Activated T-cell treated with anti-CD3 and anti-CD28 coated beads, Interleukin-2, amount 50 U/mL, for 72 hours (primary cell): ENCODE measurements around the gene IGFBP5. TPM values are rescaled to one million over a fixed set of nuclear protein-coding genes. Genes with fewer than 3 reads are reported as not detected.

ENCODE experiments used
- ATAC-seq, 2 donors: fragments of 150-1000 bp; cut with Tn5 transposase; replicated peaks in 1 of 2; 2 replicates each; pipeline ENCODE4 v1.10.0; 2021; ENCODE audit warnings: moderate library complexity in 2 of 2, mild to moderate bottlenecking in 1 of 2
- DNase-seq, 2 donors: peaks; one replicate each; pipeline ENCODE4 v3.0.0; 2021 to 2022; ENCODE audit warnings: mixed read lengths in 1 of 2
- H3K27ac Mint-ChIP-seq: one replicate; pipeline ENCODE4 v1.8.0; 2022; ENCODE audit warnings: mild to moderate bottlenecking, moderate library complexity, mixed read lengths
- H3K27me3 Mint-ChIP-seq: one replicate; pipeline ENCODE4 v1.8.0; 2022; ENCODE audit warnings: low read depth, mixed read lengths
- H3K36me3 Mint-ChIP-seq, 2 donors: one replicate each; pipeline ENCODE4 v1.8.0; 2022; ENCODE audit warnings: mixed read lengths in 2 of 2, mild to moderate bottlenecking in 1 of 2; ENCODE audit not compliant: insufficient read depth in 2 of 2
- H3K4me1 Mint-ChIP-seq: one replicate; pipeline ENCODE4 v1.8.0; 2022; ENCODE audit warnings: low read depth, mixed read lengths
- H3K4me3 Mint-ChIP-seq, 2 donors: one replicate each; pipeline ENCODE4 v1.8.0; 2022; ENCODE audit warnings: mild to moderate bottlenecking in 2 of 2, mixed read lengths in 2 of 2, moderate library complexity in 2 of 2
- H3K9me3 Mint-ChIP-seq, 2 donors: one replicate each; pipeline ENCODE4 v1.8.0; 2022; ENCODE audit warnings: mixed read lengths in 2 of 2
- total RNA-seq, 2 donors: library from RNA; stranded (reverse); gene quantifications; one replicate each; pipeline ENCODE4 v1.2.3, GENCODE V29; 2022

IGFBP5 gene
- total RNA-seq, 2 donors from 2014 or later: not detected

GRCh38 chr2:216676630-216677029, 18.7 kb downstream of the IGFBP5 start:
- H3K9me3 Mint-ChIP-seq: no peaks in the 10 kb centered on the region
- DNase-seq: no peak
- H3K4me3 Mint-ChIP-seq: no peak overlapping the region
- no peak for ATAC-seq
- peaks cover 2% of the 10 kb centered on the region for H3K27me3 Mint-ChIP-seq
- peaks cover 2% of the 10 kb centered on the region for H3K4me1 Mint-ChIP-seq
- no peak overlapping the region for H3K27ac Mint-ChIP-seq
- H3K36me3 Mint-ChIP-seq: no peaks in the 10 kb centered on the region

- no peaks in the 10 kb centered on the region for H3K9me3 Mint-ChIP-seq
Measured at GRCh38 chr2:216674376-216674775, 21.0 kb downstream of the IGFBP5 start.

GRCh38 chr2:216673609-216674008, 21.7 kb downstream of the IGFBP5 start:
- Mint-ChIP-seq H3K36me3 (no peaks in the 10 kb centered on the region), H3K4me3 (no peak overlapping the region), H3K27ac (no peak overlapping the region)

More at GRCh38 chr2:216674376-216674775, 21.0 kb downstream of the IGFBP5 start:
- Mint-ChIP-seq H3K4me1 (no peaks in the 10 kb centered on the region), H3K27ac (no peak overlapping the region), H3K4me3 (no peak overlapping the region), H3K27me3 (peaks cover 10% of the 10 kb centered on the region), H3K36me3 (no peaks in the 10 kb centered on the region)
- DNase-seq (no peak), ATAC-seq (no peak)

GRCh38 chr2:216673021-216673420, 22.3 kb downstream of the IGFBP5 start:
- ATAC-seq: no peak
- no peaks in the 10 kb centered on the region for H3K4me1 Mint-ChIP-seq
- H3K9me3 Mint-ChIP-seq: no peaks in the 10 kb centered on the region
- DNase-seq: no peak
- H3K36me3 Mint-ChIP-seq: no peaks in the 10 kb centered on the region
- no peak overlapping the region for H3K4me3 Mint-ChIP-seq
- H3K27ac Mint-ChIP-seq: no peak overlapping the region
- peaks cover 14% of the 10 kb centered on the region for H3K27me3 Mint-ChIP-seq

More at GRCh38 chr2:216673609-216674008, 21.7 kb downstream of the IGFBP5 start:
- no peak for DNase-seq
- Mint-ChIP-seq H3K9me3 (no peaks in the 10 kb centered on the region), H3K4me1 (no peaks in the 10 kb centered on the region), H3K27me3 (peaks cover 14% of the 10 kb centered on the region)
- ATAC-seq: no peak

- Mint-ChIP-seq H3K4me3 (no peak overlapping the region), H3K36me3 (no peaks in the 10 kb centered on the region), H3K27ac (no peak overlapping the region), H3K9me3 (no peaks in the 10 kb centered on the region), H3K27me3 (peaks cover 14% of the 10 kb centered on the region), H3K4me1 (no peaks in the 10 kb centered on the region)
- DNase-seq (no peak), ATAC-seq (no peak)
Measured at GRCh38 chr2:216672466-216672865, 22.9 kb downstream of the IGFBP5 start.

- no peaks in the 10 kb centered on the region for H3K36me3 Mint-ChIP-seq
- H3K27ac Mint-ChIP-seq: no peak overlapping the region
- H3K9me3 Mint-ChIP-seq: no peaks in the 10 kb centered on the region
- DNase-seq: no peak
- H3K4me1 Mint-ChIP-seq: no peaks in the 10 kb centered on the region
- no peak for ATAC-seq
- peaks cover 14% of the 10 kb centered on the region for H3K27me3 Mint-ChIP-seq
- no peak overlapping the region for H3K4me3 Mint-ChIP-seq
Measured at GRCh38 chr2:216671791-216672343, 23.5 kb downstream of the IGFBP5 start.

GRCh38 chr2:216671081-216671411, 24.3 kb downstream of the IGFBP5 start:
- H3K27ac Mint-ChIP-seq: no peak overlapping the region

GRCh38 chr2:216670266-216671080, 24.9 kb downstream of the IGFBP5 start:
- H3K9me3 Mint-ChIP-seq: no peaks in the 10 kb centered on the region
- no peaks in the 10 kb centered on the region for H3K36me3 Mint-ChIP-seq
- peaks cover 14% of the 10 kb centered on the region for H3K27me3 Mint-ChIP-seq
- H3K27ac Mint-ChIP-seq: no peak overlapping the region
- H3K4me3 Mint-ChIP-seq: no peak overlapping the region
- no peak for DNase-seq
- ATAC-seq: no peak
- no peaks in the 10 kb centered on the region for H3K4me1 Mint-ChIP-seq

More at GRCh38 chr2:216671081-216671411, 24.3 kb downstream of the IGFBP5 start:
- Mint-ChIP-seq H3K27me3 (peaks cover 14% of the 10 kb centered on the region), H3K4me3 (no peak overlapping the region), H3K36me3 (no peaks in the 10 kb centered on the region), H3K4me1 (no peaks in the 10 kb centered on the region), H3K9me3 (no peaks in the 10 kb centered on the region)
- ATAC-seq (no peak), DNase-seq (no peak)

- ATAC-seq: peak; percentile 81 to 83
- DNase-seq: peak; percentile 56 to 75
- H3K36me3 Mint-ChIP-seq: no peaks in the 10 kb centered on the region
Measured at GRCh38 chr2:216666461-216667233, 28.7 kb downstream of the IGFBP5 start.

GRCh38 chr2:216665717-216666116, 29.6 kb downstream of the IGFBP5 start:
- ATAC-seq: no peak
- DNase-seq: no peak
- H3K27me3 Mint-ChIP-seq: peaks cover 8% of the 10 kb centered on the region
- H3K4me3 Mint-ChIP-seq: no peak overlapping the region
- H3K36me3 Mint-ChIP-seq: no peaks in the 10 kb centered on the region
- H3K27ac Mint-ChIP-seq: no peak overlapping the region
- H3K9me3 Mint-ChIP-seq: no peaks in the 10 kb centered on the region
- no peaks in the 10 kb centered on the region for H3K4me1 Mint-ChIP-seq

More at GRCh38 chr2:216666461-216667233, 28.7 kb downstream of the IGFBP5 start:
- H3K4me3 Mint-ChIP-seq: no peak overlapping the region
- H3K27ac Mint-ChIP-seq: no peak overlapping the region
- no peaks in the 10 kb centered on the region for H3K9me3 Mint-ChIP-seq
- H3K4me1 Mint-ChIP-seq: no peaks in the 10 kb centered on the region
- peaks cover 14% of the 10 kb centered on the region for H3K27me3 Mint-ChIP-seq

- H3K36me3 Mint-ChIP-seq: no peaks in the 10 kb centered on the region
Measured at GRCh38 chr2:216665242-216665641, 30.1 kb downstream of the IGFBP5 start.

GRCh38 chr2:216664593-216665034, 30.7 kb downstream of the IGFBP5 start:
- DNase-seq (no peak), ATAC-seq (peak in 1 of 2 donors; percentile 26)
- Mint-ChIP-seq H3K4me3 (no peak overlapping the region), H3K4me1 (no peaks in the 10 kb centered on the region), H3K9me3 (no peaks in the 10 kb centered on the region), H3K36me3 (no peaks in the 10 kb centered on the region), H3K27me3 (peaks cover 7% of the 10 kb centered on the region), H3K27ac (no peak overlapping the region)

More at GRCh38 chr2:216665242-216665641, 30.1 kb downstream of the IGFBP5 start:
- Mint-ChIP-seq H3K4me1 (no peaks in the 10 kb centered on the region), H3K27ac (no peak overlapping the region), H3K4me3 (no peak overlapping the region), H3K9me3 (no peaks in the 10 kb centered on the region), H3K27me3 (peaks cover 8% of the 10 kb centered on the region)
- no peak for DNase-seq
- ATAC-seq: no peak

GRCh38 chr2:216663846-216664245, 31.5 kb downstream of the IGFBP5 start:
- Mint-ChIP-seq H3K36me3 (no peaks in the 10 kb centered on the region), H3K9me3 (no peaks in the 10 kb centered on the region), H3K4me1 (no peaks in the 10 kb centered on the region), H3K27ac (no peak overlapping the region), H3K4me3 (no peak overlapping the region), H3K27me3 (no peaks in the 10 kb centered on the region)
- DNase-seq (no peak), ATAC-seq (no peak)
